Measurements from ENCODE around the gene TBC1D24. TPM values are rescaled to one million over a fixed set of nuclear protein-coding genes. Genes with fewer than 3 reads are reported as not detected.
"Not testable (repeated sequence)": the region's sequence is repeated elsewhere in the genome, so short reads cannot be mapped to it uniquely, and the experiment has no call there.

The TBC1D24 gene
- total RNA-seq, 2 experiments from 2014 or later: 16.6 to 16.7 TPM

DNA sequence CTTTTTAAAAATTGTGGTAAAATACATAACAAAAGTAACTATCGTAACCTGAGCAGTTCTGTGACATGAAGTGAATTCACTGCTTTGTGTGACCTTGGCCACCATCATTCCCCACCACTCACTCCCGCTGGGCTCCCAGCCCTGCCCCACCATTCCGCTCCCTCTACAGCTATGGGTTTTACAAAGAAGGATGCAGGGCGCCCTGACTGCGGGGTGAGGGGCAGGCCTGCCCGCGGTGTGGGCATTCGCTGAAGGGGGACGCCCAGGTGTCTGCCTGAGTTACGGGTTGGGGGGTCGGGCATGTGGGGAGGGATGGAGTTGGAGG is 56.4 kb downstream of the TBC1D24 start, which contains the start of gene CEMP1:
Gene CEMP1 (minus strand): TSS at position 38 of the 325 bp plus-strand sequence. CDS start 335 bp downstream, outside the sequence.
- intact Hi-C loops (cut with micrococcal nuclease): loop anchor here (10.0 kb wide), 1 partner anchor 53 kb away; no protein-coding TSS in a partner anchor
- H3K27ac Mint-ChIP-seq: peak within 1 kb of the TSS; percentile 98
- ATAC-seq: no peak

DNA sequence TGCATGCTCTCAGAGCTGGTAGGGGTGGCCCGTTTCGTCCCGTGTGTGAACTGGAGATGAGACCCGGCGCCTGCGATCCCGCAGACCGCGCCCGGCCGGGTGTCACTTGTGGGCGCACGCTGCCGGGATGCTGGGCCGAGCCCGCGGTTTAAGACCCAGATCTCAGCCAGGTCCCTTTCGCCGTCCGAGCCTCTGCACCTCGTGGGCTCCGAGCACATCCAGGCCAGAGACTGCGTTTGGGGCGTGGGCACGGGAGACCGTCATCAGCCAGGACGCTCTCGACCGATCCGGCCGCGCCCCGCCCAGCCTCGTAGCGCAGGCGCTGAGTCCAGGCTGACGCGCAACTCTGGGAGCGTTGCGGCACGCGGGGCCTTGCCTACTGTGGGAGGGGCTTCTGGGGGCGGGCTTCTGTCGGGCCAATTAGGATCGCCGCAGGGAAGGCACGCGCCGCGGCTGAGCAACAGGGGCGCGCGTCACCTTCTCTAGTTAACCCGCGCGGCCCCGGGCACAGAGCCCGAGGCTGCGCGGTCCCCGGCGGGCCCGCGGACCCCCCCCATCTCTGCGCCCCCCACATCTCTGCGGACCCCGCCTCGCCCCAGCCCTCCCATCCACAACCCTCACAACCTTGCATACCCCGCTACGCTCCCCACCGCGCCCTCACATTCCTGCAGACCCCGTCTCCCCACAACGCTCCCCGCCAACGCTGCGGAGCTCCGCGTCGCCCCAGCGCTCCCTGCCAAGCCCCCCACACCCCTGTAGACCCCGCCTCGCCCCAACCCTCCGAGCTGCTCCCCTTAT is 57.0 kb downstream of the TBC1D24 start:
- Mint-ChIP-seq H3K27ac (peak overlapping the region; percentile 98), H3K4me3 (peak overlapping the region; percentile 88), H3K9me3 (no peaks in the 10 kb centered on the region), H3K36me3 (ENCODE audit: low read depth) (no peaks in the 10 kb centered on the region), H3K4me1 (ENCODE audit: low read depth) (peaks cover 15% of the 10 kb centered on the region), H3K27me3 (no peaks in the 10 kb centered on the region)
- ChIA-PET POLR2A (interaction anchor here (0.8 to 3.7 kb wide), 5 partner anchors 11 to 449 kb away, joined by 3 to 67 read pairs (median 13); partner anchors contain the start of genes AMDHD2 and ATP6V0C), CTCF (interaction anchor here (0.8 to 1.2 kb wide), 4 partner anchors 11 to 316 kb away, joined by 3 to 5 read pairs (median 4); partner anchors contain the start of gene AMDHD2)
- TF ChIP-seq, protein P1, sequence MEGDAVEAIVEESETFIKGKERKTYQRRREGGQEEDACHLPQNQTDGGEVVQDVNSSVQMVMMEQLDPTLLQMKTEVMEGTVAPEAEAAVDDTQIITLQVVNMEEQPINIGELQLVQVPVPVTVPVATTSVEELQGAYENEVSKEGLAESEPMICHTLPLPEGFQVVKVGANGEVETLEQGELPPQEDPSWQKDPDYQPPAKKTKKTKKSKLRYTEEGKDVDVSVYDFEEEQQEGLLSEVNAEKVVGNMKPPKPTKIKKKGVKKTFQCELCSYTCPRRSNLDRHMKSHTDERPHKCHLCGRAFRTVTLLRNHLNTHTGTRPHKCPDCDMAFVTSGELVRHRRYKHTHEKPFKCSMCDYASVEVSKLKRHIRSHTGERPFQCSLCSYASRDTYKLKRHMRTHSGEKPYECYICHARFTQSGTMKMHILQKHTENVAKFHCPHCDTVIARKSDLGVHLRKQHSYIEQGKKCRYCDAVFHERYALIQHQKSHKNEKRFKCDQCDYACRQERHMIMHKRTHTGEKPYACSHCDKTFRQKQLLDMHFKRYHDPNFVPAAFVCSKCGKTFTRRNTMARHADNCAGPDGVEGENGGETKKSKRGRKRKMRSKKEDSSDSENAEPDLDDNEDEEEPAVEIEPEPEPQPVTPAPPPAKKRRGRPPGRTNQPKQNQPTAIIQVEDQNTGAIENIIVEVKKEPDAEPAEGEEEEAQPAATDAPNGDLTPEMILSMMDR (IDR thresholded peaks at IDR 0.05): no peak
- intact Hi-C loops (cut with micrococcal nuclease): loop anchor here (10.0 kb wide), 1 partner anchor 53 kb away; no protein-coding TSS in a partner anchor
- ATAC-seq (peak; percentile 95), DNase-seq (peak; percentile 99)

More for the DNA sequence above, 56.4 kb downstream of the TBC1D24 start, which contains the start of gene CEMP1:
- TF ChIP-seq, protein P1 (IDR thresholded peaks at IDR 0.05): no peak
- no peaks in the 10 kb centered on the region for H3K9me3 Mint-ChIP-seq
- POLR2A ChIA-PET: interaction anchor here (3.3 to 3.7 kb wide), 3 partner anchors 10 to 378 kb away, joined by 13 to 67 read pairs (median 26); partner anchors contain the start of genes AMDHD2 and ATP6V0C
- H3K4me3 Mint-ChIP-seq: peak within 1 kb of the TSS; percentile 88
- H3K36me3 Mint-ChIP-seq (ENCODE audit: low read depth): no peaks in the 10 kb centered on the region
- CTCF ChIA-PET: no interaction called here
- no peak for DNase-seq
- no peaks in the 10 kb centered on the region for H3K27me3 Mint-ChIP-seq
- peaks cover 12% of the 10 kb centered on the region for H3K4me1 Mint-ChIP-seq (ENCODE audit: low read depth)

DNA sequence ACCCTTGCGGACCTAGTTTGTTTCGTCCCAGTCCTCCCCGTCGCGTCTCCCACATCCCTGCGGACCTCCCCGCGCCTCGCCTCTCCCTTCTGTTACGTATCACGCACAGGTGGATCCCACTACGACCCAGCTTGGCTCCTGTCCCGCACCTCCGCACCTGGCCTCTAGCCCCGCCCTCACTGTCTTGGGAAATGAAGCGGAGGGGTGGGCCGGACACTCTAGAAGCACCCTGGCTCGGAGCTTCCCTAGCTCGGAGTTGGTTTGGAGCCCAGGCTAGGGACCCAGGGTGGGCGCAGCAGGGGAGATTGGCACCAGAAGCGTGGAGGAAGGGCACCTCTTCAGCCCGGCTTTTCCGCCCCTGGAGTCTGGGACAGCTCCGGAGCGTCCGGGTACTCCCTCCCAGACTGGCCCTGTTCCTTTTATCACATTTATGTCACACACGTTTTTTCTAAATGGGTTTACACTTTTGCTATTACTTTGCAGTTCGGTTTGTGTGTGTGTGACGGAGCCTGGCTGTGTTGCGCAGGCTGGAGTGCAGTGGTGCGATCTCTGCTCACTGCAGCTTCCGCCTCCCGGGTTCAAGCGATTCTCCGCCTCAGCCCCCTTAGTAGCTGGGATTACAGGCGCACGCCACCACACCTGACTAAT is 57.7 kb downstream of the TBC1D24 start:
- DNase-seq (peak; percentile 83), ATAC-seq (peak; percentile 11)
- ChIA-PET POLR2A (interaction anchor here (0.7 to 3.7 kb wide), 7 partner anchors 12 to 448 kb away, joined by 3 to 67 read pairs (median 4); partner anchors contain the start of genes AMDHD2 and ATP6V0C), CTCF (interaction anchor here (0.8 to 1.2 kb wide), 4 partner anchors 12 to 317 kb away, joined by 3 to 5 read pairs (median 4); partner anchors contain the start of gene AMDHD2)
- intact Hi-C loops (cut with micrococcal nuclease): loop anchor here (10.0 kb wide), 1 partner anchor 52 kb away; no protein-coding TSS in a partner anchor
- Mint-ChIP-seq H3K4me1 (ENCODE audit: low read depth) (peaks cover 18% of the 10 kb centered on the region), H3K36me3 (ENCODE audit: low read depth) (no peaks in the 10 kb centered on the region), H3K27ac (peak overlapping the region; percentile 98), H3K9me3 (no peaks in the 10 kb centered on the region), H3K4me3 (peak overlapping the region; percentile 88), H3K27me3 (no peaks in the 10 kb centered on the region)
- TF ChIP-seq, protein P1 (IDR thresholded peaks at IDR 0.05): no peak

DNA sequence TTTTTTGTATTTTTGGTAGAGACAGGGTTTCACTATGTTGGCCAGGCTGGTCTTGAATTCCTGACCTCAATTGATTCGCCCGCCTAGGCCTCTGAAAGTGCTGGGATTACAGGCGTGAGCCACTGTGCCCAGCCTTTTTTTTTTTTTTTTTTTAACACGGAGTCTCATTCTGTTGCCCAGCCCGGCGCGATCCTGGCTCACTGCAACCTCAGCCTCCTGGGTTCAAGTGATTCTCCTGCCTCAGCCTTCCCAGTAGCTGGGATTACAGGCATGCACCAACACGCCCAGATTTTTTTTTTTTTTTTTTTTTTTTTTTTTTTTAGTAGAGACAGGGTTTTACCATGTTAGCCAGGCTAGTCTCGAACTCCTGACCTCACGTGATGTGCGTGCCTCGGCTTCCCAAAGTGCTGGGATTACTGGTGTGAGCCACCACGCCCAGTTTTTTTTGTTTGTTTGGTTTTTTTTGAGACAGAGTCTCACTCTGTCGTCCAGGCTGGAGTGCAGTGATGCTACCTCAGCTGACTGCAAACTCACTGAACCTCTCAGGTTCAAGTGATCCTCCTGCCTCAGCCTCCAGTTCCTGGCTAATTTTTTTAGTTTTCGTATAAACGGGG is 58.3 kb downstream of the TBC1D24 start:
- H3K36me3 Mint-ChIP-seq (ENCODE audit: low read depth); DNase-seq; H3K9me3 Mint-ChIP-seq; ATAC-seq; H3K27me3 Mint-ChIP-seq: not testable (repeated sequence)
- Mint-ChIP-seq H3K27ac (peak overlapping the region; percentile 98), H3K4me1 (ENCODE audit: low read depth) (peaks cover 18% of the 10 kb centered on the region), H3K4me3 (peak overlapping the region; percentile 88)
- ChIA-PET CTCF (interaction anchor here (0.8 to 1.2 kb wide), 4 partner anchors 13 to 318 kb away, joined by 3 to 5 read pairs (median 4); partner anchors contain the start of gene AMDHD2), POLR2A (interaction anchor here (0.7 to 3.7 kb wide), 5 partner anchors 12 to 380 kb away, joined by 3 to 67 read pairs (median 13); partner anchors contain the start of genes AMDHD2 and ATP6V0C)
- intact Hi-C loops (cut with micrococcal nuclease): loop anchor here (10.0 kb wide), 1 partner anchor 52 kb away; no protein-coding TSS in a partner anchor
